Measurements from ENCODE around the gene MINDY4. TPM values are rescaled to one million over a fixed set of nuclear protein-coding genes. Genes with fewer than 3 reads are reported as not detected.
A peak's percentile ranks its signal among the peaks of the same experiment; 100 is the strongest.

The MINDY4 gene
- total RNA-seq, 1 donor from 2014 or later = 2.4 TPM

DNA sequence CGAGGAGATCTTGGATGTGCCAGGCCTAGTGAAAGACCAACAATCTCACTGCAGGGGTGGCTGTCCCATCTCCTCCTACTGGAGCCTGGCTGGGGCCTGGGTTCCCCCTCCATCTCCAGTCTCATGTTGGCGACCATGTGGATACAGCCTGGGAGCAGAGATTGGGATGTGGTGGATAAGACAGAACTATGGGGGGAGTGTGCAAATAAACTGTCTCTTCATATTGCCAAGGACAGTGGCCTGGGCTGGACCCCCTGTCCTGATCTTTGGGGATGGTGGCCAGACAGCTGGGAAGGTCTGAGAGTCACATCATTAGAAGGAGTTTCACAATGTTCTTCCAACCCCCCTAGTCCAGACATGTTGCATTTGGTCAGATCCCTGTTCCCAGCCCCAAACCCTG is 5.8 kb upstream of the MINDY4 start:
- FAIRE-seq = no peak
- no peak for DNase-seq (ENCODE audit: low spot score in 2 of 2)

DNA sequence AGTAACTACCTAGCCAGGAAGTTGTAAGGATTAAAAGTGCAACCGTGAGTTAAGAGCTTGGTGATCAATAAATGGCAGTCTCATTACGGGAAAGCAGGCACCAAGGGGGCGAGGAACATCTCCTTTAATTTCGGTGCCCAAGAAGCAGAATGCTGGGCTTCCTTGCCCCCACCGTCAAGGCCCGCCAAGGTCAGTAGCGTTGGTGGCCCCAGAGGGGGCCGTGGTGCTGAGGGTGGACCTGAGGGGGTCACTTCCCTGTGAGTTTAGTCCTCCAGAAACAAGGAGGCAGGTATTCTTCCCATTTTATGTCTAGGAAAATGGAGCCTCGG is 408 bp upstream of the MINDY4 start:
- DNase-seq (ENCODE audit: low spot score in 2 of 2) (no peak), FAIRE-seq (no peak)

DNA sequence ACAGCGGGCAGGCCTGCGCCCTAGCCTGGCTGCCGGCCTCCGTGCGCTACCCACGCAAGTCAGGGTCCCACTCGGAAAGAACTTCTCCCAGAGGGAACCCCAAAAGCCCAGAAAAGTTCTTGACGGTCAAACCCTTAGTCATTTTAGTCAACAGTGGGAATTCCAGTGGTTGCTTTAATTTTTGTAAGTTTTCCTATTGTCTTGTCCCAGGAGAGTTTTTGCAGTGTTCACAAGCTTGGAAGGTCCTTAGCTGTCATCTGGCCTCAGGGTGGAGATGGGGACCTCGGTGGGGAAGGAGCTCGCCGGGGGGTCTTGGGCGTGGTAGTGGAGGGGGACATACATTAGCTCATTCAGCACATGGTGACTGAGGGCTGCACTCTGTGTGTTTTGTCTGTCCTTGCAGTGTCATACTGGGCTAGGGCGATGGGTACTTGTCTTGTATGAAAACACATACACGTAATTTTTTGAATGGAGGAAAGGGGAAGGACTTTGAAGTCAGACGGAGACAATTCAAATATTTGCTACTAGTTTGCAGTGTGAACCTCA is 736 bp downstream of the MINDY4 start:
- no peak for DNase-seq (ENCODE audit: low spot score in 2 of 2)

DNA sequence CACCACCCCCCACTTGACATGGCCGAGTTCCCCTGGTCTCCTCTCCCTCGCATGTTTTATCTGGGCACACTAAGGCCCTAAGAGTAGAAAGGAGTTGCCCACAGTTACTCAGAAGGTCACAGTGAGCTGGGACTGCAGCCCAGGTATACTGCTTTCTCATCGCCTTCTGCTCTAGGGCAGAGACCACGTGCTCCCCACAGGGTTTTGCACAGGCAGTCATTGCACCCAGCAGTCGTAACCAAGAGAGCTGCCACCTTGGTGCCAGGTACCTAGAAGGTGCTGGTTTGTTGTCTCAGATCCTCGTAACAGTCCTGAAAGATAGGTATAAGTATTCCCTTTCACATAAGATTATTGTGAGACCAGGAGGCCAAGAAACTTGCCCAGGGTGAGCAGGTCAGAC is 1.8 kb downstream of the MINDY4 start:
- no peak for FAIRE-seq

More for the DNA sequence above, 736 bp downstream of the MINDY4 start:
- no peak for FAIRE-seq

DNA sequence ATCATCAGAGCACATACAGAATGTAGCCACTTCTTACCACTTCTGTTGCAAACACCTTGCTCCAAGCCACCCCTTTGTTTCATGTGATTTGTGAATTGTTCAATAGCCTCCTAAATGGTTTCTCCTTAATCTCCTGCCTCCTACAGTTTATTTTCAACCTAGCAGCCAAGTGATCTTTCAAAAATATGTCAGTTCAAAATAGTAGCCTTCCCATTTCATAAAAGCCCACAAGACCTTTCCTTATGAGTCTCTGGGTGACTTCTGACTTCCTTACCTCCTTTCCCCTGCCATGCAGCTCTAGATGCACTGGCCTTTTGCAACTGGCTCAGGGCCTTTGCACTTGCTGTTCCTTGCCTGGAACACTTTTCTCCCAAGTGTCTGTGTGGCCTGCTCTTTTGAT is 4.8 kb downstream of the MINDY4 start:
- DNase-seq (ENCODE audit: low spot score in 2 of 2) (no peak), FAIRE-seq (no peak)

More for the DNA sequence above, 1.8 kb downstream of the MINDY4 start:
- DNase-seq (ENCODE audit: low spot score in 2 of 2) = no peak

DNA sequence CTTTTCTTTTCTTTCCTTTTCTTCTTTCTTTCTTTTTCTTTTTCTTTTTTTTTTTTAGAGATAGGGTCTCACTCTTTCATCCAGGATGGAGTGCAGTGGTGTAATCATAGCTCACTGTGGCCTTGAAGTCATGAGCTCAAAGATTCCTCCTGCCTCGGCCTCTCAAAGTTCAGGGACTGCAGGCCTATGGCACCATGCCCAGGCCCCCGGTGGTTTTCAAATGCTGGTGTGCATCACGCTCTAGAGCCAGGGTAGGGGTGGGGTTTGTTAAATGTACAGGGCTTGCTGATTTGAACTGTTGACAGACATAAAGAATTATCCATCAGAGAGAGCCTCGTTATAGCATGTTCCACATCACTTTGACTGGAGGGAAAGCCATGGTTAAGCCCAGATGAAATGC is 5.8 kb downstream of the MINDY4 start:
- no peak for FAIRE-seq
- no peak for DNase-seq (ENCODE audit: low spot score in 2 of 2)

DNA sequence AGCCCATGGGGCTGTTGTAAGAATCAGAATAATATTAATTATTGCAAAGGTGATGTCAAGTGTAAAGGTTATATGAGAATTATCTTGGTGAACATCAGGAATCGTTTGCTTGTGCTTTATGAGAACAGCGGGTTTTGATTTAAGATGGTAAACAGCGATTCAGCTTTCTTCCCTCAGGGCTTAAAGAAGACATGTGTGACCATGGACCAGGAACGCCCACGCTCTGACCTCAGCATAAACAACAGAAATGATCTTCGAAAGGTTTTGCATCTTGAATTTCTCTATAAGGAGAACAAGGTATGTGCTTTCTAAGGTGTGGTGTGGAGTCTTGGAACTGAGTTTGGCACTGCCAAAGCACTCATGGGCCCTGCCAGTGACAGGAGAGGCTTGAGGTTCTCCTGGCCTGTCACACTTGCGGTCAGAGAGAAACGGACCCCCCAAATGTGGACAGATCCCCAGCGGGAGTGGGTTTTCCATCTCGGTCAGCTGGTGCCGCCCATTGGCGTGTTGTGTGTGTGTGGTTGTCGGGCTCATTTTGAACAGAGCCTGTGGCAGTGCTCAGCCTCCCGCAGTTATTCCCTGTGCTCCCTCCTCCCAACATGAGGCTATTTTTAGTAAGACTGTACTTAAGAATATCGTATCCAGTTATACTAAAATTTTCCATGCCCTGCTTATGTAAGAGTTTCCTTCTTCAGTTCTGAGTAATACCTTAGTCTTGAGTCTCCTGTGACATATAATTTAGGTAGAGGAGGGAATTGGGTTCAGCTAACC is 7.2 kb downstream of the MINDY4 start:
- FAIRE-seq = no peak

DNA sequence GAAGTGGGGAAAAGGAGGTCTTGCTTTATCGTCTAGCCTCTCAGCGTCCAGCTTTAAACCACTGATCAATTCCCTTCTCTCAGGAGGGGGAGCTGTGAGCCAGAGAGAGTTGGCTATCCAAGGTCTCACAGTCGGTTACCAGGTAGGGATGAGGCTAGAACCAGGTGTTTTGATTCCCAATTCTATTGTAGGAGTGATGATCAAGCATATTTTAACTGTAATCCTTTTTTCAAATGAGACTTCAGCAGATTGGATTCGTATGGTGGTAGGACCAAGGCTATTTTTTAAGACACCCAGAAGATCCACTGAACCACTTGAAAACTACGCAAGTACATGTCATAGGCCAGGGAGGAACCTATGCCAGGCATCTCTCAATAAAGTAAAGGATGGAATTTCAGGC is 8.4 kb downstream of the MINDY4 start:
- DNase-seq (ENCODE audit: low spot score in 2 of 2) = no peak
- FAIRE-seq = no peak

More for the DNA sequence above, 7.2 kb downstream of the MINDY4 start:
- DNase-seq (ENCODE audit: low spot score in 2 of 2) = peak in 1 of 2 donors; percentile 33

DNA sequence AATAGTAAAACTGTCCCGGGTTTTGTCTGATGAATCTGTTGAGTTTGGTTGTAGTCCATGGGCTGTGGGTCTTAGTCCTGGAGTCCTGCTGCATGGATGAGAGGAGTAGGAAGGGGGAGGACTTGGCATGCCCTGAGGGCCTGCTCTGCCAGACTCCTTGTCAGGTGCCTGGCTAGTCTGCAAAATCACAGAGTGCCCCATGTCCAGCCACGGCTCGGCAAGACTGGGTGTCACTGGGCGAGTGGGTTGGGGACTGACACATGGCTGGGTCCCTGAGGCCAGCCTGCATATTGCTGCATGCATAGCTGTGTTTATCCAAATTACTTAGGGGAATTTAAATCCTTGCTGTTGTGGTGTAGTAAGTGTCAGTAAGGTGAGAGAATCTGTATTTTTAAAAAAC is 9.7 kb downstream of the MINDY4 start:
- no peak for DNase-seq (ENCODE audit: low spot score in 2 of 2)

DNA sequence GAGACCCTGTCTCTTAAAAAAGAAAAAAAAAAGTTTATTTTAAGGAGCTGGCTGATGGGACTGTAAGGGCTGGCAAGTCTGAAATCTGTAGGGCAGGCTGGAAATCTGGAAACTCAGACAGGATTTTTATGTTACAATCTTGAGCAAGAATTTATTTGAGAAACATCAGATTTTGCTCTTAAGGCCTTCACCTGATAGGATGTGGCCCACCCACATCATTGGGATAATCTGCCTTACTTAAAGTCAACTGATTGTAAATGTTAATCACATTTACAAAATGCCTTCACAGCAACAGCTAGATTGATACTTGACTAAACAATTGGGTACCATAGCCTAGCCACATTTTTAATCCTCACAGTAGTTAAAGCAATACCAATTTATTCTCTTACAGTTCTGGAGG is 11.5 kb downstream of the MINDY4 start:
- DNase-seq (ENCODE audit: low spot score in 2 of 2) (no peak), FAIRE-seq (no peak)

More for the DNA sequence above, 9.7 kb downstream of the MINDY4 start:
- no peak for FAIRE-seq

DNA sequence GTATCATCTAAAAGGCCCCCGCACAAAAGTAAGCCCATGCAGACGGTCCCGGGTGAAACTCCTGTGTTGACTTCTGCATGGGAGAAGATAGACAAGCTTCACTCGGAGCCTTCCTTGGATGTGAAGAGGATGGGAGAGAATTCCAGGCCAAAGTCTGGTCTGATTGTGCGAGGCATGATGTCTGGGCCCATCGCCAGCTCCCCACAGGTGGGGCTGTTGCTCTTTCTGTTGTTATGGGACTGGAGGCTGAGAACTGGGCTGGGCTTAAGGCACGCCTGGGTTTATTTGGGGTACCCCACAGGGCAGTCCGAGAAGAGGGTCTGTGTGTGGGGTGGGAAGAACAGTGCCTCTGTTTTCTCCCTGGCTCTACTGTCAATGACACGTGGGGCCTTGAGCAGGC is 14.6 kb downstream of the MINDY4 start:
- DNase-seq (ENCODE audit: low spot score in 2 of 2) = no peak
- no peak for FAIRE-seq

DNA sequence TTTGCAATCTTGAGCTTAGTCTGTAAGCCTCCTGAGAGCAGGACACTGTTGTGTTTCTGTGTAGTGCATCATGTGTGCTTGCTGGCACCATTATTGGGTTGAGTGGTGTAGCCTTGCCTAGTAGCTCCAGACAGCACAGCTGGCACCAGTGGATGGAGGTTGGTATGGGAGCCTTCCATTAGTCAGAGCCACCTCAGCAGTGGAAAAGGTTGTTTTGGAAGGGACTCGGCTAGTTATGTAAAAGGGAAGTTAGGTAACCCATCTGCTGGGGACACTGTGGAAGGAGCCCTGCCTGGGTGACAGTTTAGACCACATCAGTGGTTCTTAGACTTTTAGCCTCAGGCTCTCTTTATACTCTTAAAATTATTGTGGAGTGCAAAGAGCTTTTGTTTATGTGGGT is 16.3 kb downstream of the MINDY4 start:
- no peak for FAIRE-seq
- no peak for DNase-seq (ENCODE audit: low spot score in 2 of 2)

DNA sequence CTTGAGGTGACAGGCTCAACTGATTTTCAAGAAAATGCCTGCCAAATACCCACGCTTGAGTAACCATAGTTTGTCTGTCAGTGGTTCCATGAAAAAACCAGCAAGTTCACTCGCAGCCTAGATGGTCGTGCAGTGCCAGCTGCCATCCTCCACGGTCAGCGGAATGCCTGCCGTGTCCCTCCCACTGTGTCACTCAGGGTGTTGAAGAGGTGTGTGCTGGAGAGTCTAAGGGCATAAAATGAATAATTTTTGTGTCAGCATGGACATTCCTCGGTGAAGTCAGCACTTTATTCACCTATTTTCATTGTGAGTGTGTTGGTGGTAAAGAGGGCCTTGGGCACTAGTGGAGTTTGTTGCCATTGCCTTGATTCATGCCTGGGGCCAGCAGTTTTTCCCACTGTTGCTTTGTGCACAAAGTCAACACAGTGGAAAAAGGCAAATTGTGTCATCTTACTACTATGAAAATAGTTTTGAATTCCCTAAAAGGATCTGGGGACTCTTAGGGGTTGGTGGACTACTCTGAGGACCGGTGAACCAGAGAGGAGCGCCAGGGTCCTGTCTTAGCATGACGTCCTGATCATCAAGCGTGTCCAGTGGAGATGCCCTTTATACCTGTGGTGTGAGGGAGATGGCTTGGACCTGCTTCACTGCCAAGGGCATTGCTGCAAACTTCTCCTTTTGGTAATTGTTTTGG is 17.6 kb downstream of the MINDY4 start:
- DNase-seq (ENCODE audit: low spot score in 2 of 2) (no peak), FAIRE-seq (no peak)

DNA sequence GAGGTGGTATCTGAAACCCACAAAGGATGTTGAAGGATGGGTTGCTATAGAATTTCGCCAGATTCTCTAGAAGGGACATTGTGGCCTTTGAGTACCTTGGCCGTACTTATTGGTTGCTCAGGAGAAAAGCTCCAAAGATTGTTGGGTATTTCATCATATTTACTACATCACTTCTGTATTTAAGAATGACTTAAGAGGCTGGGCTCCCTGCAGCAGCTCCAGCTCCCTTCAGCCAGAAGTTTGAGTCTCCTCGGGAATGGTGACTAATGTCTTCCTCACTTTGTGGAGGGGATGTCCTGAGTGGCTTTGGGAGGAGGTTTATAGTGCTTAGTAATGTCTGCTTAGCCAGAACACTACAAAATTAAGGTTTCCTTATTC is 18.1 kb downstream of the MINDY4 start:
- FAIRE-seq = no peak
- DNase-seq (ENCODE audit: low spot score in 2 of 2) = no peak

DNA sequence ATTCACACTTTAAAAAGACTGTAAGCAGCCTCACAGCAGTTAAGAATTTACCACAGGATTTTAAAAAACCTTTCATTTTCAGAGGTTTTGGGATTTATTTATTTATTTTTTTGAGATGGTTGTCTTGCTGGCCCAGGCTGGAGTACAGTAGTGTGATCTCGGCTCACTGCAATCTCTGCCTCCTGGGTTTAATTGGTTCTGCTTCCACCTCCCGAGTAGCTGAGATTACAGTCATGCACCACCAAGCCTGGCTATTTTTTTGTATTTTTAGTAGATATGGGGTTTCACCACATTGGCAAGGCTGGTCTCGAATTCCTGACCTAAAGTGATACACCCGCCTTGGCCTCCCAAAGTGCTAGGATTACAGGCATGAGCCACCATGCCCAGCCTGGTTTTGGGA is 19.1 kb downstream of the MINDY4 start:
- no peak for FAIRE-seq
- no peak for DNase-seq (ENCODE audit: low spot score in 2 of 2)

DNA sequence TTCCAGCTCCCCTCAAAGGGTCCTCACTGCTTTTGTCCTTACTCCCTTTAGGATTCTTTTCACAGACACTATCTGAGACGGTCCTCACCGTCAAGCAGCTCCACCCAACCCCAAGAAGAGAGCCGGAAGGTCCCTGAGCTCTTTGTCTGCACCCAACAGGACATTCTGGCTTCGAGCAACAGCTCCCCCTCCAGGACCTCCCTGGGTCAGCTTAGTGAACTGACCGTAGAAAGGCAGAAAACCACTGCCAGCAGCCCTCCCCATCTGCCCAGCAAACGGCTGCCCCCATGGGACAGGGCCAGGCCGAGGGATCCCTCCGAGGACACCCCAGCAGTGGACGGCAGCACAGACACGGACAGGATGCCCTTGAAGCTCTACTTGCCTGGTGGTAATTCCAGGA is 19.9 kb downstream of the MINDY4 start:
- FAIRE-seq = no peak
- DNase-seq (ENCODE audit: low spot score in 2 of 2) = no peak

DNA sequence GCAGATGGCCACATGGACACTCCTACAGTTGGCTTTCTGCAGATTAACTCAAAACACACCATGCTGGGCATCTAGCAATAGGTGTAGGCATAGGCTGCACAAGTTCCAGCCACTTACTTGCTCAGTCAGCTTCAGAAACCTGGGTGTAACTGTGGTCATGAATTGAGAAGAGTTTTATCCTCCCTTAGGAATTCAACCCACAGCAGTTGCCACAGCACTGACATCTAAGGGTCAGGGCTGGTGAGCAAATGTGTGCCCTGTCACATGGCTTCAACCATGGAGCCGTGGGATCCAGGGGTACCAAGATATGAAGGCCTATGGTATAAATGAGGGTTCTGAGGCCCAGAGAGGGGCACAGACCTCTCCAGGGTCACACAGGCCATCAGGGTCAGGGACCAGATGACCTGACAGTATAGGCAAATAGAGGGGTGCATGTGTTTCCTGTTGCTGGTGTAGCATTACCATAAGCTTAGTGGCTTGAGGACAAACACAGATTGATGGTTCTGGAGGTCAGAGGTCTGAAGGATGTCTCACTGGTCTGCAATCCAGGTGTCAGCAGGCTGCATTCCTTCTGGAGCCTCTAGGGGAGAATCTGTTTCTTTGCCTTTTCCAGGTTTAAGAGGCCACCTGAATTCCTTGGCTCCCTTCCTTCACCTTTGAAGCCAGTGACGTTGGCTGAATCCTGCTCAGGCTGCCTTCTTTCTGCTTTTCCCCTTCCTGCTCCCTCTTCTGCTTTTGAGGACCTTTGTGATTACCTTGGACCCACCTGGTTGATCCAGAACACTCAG is 24.1 kb downstream of the MINDY4 start:
- DNase-seq (ENCODE audit: low spot score in 2 of 2) (no peak), FAIRE-seq (no peak)

DNA sequence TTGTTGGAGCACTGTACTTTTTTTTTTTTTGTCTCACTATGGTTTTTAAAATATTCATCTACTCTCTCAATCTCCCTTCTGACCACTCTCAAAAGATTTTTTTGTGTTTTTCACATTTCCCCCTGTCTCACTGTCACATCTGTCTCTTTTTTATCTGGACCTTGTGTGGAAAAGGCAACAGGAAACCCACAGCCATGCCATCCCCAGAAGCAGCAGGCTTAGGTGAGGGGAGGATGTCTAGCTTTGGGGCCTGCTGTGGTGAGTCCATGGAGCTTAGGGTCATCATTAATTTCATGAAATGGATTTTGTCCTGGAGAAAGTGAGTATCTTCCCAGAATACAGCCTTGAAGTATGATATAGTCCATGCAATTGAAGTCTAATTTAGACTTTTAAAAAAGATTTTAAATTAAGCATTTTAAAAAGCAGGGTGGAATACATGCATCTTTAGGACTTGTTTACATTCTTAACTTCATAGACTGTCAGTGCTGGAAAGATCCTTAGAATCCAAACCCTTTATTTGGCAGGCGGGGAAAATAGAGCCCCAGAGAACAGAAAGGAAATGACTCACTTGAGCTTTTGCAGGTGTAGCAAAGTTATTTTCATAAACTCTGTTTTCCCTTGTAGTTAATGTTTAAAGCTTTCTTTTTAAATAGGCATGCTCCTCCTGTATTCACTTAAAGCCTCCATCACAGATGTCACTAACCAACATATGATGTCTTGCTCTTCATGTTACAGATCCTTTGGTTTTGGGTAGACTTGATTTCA is 25.1 kb downstream of the MINDY4 start:
- DNase-seq (ENCODE audit: low spot score in 2 of 2) = no peak
- FAIRE-seq = no peak

DNA sequence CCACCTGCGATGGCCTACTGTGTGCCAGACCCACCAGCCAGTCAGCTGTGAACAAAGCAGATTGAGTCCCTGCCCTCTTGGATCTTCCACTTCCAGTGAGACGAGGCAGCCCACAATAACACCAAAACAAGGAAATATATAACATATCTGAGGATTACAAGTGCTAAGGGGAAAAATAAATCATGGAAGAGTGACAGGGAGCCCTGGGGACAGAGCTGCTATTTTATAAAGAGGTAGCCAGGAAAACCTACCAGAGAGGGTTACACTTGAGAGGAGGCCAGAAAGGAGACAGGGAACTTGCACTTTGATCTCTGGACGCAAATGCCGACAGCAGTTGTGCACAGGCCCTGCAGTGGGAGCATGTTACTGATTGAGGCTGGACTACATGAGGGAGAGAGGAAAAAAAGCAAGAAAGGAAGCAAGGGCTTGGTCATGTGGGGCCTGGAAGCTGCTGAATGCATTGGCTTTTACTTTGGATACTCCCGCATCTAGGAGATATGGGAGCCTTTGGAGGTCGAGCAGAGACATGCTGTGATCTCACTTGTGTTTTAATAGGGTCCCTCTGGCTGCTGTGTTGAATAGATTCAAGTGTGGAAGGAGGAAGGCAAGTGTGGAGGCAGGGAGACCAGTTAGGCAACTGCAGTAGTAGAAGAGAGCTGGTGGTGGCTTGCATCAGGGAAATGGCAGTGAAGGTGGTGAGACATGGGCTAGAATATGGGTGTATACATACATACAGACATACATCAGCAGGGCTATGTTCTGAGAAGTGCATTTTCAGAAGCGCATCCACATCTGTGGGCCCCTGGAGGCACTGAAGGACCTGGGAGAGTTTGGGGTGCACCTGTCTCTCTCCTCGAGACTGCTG is 26.2 kb downstream of the MINDY4 start:
- no peak for DNase-seq (ENCODE audit: low spot score in 2 of 2)
- FAIRE-seq = no peak
